Measurements from ENCODE around the gene BPIFA2.

Gene BPIFA2

GRCh38 chr20:33203444-33203843, 35.5 kb downstream of the BPIFA2 start:
- no peak for DNase-seq

DNA sequence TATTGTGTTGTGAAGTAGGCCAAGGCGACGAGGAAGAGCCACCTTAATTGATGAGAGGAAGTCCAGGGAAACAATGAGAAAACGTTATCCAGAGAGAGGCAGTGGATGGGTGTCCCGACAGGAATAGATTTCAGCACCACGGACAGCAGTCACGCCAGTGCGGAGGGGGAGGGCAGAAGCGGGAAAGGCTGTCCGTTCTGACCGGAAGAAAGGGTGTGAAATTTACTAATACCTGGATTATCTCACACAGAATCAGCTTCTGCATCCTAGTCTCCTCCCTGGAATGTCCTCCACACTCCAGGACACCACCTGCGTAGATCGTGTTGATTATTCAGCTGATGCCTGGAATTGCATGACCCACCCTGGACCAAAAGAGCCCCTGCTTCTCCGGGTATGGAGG, 41.8 kb downstream of the BPIFA2 start:
- DNase-seq: no peak

DNA sequence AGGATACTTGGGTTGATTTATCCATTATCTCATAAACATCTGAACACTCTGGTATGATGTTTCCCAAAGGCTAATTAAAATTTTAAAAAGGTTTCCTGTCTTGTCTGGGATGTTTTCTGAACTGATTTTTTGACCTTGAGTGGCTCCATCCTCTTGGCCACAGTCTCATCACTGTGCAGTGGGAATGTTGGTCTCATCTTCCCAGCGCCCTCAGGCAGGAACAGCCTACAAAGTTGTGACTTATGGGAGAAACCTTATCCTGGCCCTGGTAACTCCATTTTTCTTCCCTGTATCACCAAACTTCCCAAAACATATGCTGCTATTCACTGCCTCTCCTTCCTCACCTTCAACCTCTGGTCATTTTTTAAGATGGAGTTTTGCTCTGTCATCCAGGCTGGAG, 42.4 kb downstream of the BPIFA2 start:
- no peak for DNase-seq

GRCh38 chr20:33211817-33212424, 44.0 kb downstream of the BPIFA2 start:
- DNase-seq: peak; percentile 63

GRCh38 chr20:33217052-33217451, 49.1 kb downstream of the BPIFA2 start, which contains the start of gene BPIFA3:
TSS of gene BPIFA3 (plus strand) at chr20:33217352. CDS start at chr20:33217537, 185 bp downstream.
- DNase-seq: no peak

GRCh38 chr20:33224399-33224798, 56.4 kb downstream of the BPIFA2 start:
- no peak for DNase-seq

GRCh38 chr20:33229843-33230242, 61.9 kb downstream of the BPIFA2 start:
- no peak for DNase-seq
